Activated naive CD4-positive, alpha-beta T cell (primary cell): ENCODE measurements around the gene YIF1B.
"Not testable (repeated sequence)": the region's sequence is repeated elsewhere in the genome, so short reads cannot be mapped to it uniquely, and the experiment has no call there.

ENCODE experiments used
- DNase-seq, 4 experiments: peaks; one replicate each; lab custom pipeline; 2025; lab: John Stamatoyannopoulos, UW

Gene YIF1B

DNA sequence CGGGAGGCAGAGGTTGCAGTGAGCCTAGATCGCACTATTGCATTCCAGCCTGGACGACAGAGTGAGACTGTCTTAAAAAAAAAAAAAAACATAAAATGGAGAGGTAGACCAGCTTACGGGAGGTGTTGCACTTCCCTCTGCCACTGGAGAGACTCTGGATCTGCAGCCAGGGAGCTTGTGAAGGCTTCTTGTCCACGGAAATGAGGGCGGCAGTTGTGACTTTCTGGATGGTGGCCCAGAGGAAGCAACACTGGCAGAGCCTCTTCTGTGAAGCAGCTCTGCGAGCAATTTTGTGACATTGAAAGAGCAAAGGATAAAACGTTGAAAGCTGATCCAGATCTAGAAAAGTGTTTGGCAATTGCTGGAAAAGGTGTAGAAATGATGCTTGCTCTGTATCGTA is 41.0 kb downstream of the YIF1B start:
- no peak for DNase-seq

DNA sequence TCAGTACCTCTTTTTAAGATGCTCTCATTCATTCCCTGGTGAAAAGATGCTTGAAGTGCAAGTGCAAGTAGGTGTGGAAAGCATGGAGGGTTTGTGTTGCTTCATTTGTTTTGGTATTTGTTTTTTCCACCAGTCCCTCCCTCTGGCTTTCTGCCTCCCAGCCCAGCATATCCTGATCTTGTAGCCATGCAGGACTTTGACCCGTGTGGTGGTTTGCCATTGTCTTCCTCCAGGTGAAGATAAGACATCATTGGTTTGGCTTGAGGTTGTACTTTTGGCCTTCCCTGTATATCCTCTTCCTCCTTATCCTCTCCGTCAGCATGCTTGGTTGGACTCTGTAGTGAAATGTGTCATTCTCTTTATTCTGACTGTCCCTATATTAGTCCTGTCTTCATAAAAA is 42.2 kb downstream of the YIF1B start:
- no peak for DNase-seq

DNA sequence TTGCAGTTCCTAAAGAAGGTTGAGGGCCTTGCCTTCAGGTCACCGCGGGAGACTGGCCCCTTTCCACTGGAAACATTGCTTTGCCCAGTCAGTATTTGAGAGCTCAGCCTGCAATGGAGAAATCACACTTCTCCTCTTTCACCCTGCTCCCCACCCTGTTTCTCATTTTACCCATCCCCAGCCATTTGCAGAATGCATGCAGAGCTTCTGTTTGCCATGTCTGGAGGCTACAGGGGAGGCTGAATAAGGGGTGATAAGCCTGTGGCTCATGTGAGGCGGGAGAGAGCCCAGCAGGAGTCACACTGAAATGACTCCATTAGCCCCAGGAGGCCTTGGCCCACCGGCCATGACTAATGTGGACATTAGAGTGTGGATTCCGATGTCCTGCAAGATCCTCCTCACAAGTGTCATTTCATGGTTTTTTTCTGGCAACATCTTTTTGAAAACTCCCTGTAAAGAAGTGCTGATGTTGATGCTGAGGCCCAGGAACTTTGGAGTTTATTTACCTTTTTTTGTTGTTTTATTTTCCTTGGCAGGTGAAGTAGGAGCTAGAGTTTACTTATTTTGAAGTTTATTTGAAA is 45.1 kb downstream of the YIF1B start:
- no peak for DNase-seq

DNA sequence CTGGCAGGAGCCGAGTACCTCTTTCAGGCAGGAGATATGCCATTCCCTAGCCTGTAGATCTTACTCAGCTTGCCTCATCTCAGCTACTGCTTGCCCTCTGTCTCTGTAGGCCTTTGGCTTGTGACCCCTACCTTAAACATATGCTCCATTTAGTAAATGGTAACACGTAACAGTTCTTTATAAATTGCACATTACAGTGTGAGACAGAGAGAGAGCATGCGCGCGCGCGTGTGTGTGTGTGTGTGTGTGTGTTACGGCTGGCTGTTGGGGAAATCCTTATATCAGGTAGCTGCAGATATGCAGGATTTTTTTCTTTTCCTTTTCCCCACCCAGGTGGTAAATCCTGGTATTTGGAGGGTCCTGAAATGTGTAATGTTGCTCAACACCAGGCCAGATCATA is 47.2 kb downstream of the YIF1B start:
- no peak for DNase-seq

DNA sequence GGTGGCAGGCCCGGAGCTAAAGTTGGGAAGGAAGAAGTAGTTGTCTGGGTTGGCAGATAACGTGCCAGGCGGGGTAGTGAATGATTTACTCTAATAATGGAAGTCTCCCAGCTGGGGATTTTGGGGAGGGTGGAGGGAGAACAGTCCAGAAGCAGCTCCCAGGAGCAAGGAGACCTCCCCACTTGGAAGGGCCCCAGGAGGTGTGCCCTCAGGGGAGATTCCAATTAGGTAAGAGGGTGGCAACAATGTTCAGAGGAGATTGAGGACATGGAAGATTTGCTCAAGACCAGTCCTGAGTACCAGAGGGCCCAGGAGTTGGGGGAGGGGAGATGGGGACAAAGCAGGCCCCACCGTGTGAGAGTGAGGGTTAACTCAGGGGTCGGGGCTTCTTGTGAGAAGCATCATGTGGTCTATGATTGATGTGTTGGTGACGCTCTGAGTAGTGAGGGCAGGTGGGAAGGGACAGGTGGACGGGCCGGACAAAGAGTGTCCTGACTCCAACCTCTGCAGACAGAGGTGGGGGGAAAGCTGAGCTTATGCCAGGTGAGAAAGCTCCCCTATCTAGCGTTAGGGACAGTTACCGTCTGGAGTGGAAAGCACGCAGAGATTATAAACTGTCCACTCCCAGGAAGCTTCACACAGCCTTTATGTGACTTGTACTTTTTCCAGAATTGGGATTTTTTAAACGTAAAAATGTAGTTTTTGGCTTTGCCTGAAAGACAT is 47.8 kb downstream of the YIF1B start:
- DNase-seq: no peak

DNA sequence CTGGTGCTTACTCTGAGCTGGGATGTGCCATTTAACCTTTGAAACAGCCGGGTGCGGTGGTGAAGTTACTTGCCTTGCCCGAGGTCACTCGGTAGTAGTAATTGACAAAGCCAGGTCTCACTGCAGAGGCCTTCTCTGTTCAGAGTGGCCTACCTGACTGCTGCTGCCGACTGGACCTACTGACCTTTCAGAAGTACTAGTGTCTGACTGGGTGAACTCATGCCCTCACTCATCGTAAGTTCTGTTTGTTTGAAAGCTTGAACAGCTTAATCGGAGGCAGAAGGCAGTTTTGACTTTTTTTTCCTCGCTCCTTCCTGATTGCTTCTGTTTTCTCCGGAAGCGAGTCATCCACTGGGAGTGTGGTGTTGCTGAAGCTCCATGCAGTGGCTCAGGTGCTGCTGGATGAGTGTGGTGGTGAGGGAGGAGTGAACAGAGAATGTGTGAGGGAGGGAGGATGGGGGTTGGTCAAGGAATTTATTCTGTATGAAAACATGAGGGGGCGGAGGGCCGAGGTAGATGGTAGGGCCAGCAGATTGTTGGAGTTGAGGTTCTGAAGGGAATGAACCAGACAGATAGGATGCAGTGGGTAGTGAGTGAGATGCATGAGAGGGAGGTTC is 48.7 kb downstream of the YIF1B start:
- no peak for DNase-seq

DNA sequence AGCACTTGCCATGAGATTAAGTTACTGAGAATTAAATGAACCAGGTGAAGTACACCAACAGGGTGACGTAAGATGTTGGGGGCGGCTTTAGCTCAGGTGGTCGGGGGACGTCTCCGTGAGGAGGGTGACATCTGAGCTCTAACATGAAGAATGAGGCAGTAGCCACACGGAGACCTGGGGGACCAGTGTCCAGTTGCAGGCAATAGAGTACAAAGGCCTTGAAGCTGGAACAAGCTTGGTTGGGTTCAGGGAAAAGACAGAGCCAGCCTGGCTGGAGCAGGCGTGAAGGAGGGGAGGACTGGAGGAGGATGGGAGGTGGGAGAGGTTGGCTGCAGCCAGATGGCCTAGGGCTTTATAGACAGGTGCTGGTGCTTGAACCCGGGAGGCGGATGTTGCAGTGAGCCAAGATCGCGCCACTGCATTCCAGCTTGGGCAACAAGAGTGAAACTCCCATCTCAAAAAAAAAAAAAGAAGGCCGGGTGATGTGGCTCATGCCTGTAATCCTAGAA is 49.8 kb downstream of the YIF1B start:
- DNase-seq: no peak

DNA sequence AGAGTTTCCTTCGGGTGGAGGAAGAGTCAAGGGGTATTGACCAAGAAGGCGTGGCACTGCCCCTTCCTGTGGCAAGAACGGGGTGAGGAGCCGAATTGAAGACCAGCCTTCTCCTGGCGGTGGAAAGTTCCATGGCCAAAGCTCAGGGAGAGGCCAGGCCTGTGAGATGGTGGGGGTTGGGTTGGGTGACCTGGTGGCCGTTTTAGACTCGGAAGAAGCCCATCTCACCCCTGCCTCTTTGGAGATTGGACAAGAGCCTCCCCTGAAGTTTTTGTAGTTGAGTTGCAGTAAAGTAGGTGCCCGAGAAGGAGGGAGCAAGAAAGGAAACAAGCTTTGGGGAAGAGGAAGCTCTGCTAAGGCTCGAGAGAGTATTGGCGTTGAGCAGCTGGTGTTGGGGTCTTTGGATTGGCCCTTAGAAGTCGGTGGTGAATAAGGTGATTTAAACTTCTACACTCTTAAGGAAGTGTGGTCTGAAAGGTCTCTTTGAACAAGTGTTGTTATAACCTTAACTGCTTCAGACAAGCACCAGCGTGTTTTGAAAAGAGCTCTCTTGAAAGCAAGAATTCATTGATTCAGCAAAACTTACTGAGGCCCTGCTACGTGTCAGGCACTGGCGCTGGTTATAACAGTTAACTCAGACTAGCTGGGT is 50.4 kb downstream of the YIF1B start:
- no peak for DNase-seq

DNA sequence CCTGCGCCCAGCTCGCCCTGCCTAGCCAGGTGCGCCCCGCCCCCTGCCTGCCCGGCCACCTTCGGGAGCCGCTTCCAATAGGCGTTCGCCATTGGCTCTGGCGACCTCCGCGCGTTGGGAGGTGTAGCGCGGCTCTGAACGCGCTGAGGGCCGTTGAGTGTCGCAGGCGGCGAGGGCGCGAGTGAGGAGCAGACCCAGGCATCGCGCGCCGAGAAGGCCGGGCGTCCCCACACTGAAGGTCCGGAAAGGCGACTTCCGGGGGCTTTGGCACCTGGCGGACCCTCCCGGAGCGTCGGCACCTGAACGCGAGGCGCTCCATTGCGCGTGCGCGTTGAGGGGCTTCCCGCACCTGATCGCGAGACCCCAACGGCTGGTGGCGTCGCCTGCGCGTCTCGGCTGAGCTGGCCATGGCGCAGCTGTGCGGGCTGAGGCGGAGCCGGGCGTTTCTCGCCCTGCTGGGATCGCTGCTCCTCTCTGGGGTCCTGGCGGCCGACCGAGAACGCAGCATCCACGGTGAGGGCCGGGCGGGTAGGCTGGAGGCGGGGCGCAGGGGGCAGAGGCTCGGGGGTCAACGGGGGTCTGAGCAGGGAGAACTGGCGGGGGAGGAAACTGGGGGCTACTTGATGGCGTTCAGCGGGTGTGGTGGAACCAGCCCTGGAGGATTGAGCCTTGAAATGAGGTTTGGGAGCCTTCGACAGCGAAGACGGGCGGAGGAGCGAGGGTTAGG is 51.1 kb downstream of the YIF1B start, which contains the start of gene SPINT2:
Gene SPINT2 (plus strand): TSS at position 88 of the 727 bp plus-strand sequence. CDS start 320 bp downstream, at position 408.
- DNase-seq: peak in 1 of 4 experiments; percentile 40

DNA sequence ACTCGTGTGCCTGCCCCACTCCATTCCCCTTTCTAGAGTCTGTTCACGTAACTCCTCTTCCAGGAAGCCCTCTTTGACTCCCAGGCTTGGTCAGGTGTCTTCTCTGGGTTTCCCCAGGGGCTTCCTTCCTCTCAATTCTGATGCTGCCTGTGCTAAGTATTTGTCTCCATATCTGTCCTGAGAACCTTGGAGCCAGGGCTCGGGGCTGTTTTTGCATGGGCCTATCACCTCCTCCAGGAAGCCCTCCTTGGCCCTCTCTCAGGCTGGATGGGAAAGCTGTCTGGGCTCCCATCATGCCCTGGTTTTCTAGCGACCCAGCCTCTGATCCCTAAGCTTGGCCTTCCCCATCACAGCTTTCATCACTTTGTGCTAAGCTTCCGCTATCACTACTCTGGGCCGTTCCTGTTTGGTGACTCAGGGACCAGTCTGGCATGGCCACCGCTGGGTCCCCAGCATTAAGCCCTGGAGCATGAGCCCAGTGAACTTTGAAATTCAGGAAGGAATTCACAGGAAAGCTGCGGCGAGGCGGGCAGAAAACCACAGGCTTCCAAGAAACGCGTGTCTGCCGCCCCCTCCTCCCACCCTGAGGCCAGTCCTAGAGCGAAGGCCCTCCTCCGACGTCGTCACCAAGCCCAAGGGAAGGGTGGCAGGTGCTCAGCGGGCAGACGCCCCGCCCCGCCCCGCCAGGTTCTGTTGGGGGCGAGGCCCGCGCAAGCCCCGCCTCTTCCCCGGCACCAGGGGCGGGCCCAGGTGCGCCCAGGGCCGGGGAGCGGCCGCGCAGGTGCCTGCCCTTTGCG is 51.9 kb downstream of the YIF1B start:
- DNase-seq: peak in 2 of 4 experiments; percentile 47 to 76

DNA sequence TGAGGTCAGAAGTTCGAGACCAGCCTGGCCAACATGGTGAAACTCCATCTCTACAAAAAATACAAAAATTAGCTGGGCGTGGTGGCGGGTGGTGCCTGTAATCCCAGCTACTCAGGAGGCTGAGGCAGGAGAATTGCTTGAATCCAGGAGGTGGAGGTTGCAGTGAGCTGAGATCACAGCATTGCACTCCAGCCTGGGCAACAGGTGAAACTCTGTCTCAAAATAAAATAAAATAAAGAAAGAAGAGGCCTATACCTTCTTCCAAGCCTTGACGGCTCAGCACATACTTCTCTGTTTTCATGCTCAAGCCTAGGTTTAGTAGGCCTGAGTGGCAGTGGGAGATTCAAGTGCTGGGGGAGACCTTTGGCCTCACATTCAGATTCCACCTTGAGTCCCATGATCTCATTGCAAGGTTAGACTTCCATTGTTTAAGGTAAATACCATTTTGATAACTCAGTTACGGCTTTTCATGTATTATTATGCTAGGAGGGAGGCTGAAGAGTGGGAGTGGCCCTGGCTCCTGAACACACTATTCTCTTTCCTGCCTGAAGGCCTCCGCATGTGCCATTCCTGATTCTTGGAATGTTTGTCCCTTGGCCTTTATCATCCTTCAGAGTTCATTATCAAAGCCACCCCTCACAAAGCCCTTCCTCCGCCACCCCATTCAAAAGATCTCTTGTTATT is 53.0 kb downstream of the YIF1B start:
- no peak for DNase-seq

DNA sequence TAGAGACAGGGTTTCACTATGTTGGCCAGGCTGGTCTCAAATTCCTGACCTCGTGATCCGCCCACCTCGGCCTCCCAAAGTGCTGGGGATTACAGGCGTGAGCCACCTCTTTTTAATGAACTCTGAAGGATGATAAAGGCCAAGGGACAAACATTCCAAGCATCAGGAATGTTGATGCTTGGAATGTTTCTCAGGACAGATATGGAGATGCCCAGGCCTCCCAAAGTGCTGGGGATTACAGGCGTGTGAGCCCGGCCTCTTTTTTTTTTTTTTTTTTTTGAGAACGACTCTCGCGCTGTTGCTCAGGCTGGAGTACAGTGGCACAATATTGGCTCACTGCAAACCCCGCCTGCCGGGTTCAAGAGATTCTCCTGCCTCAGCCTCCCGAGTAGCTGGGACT is 53.8 kb downstream of the YIF1B start:
- not testable (repeated sequence) for DNase-seq

DNA sequence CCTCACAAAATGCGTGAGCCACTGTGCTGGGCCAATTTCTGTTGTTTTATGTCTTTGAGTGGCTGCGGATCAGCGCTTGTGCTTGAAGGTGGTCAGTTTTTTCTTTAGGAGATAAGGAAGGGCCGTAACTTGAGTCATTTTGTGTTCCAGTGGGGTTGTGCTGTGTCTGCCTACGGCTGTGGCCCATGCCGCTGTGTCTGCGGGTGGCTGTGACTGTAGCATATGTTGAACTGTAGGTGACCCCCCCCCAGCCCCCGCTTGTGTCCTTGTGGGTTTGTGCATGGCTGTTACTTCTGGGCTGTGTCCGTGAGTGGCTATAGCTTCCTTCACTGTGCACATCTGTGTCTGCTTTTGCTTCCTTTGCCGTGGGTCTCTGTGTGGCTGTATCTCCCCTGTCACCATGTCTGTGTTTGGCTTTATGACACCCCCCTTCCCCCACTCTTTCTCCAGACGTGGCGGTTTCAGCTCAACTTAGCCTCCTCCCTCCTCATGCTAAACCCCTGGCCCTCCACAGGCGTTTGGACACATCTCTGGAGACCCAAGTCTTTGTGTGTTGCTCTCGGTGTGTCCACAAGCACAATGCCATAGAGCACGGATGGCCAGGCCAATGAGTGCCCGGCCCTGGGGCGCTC is 60.2 kb downstream of the YIF1B start:
- no peak for DNase-seq

DNA sequence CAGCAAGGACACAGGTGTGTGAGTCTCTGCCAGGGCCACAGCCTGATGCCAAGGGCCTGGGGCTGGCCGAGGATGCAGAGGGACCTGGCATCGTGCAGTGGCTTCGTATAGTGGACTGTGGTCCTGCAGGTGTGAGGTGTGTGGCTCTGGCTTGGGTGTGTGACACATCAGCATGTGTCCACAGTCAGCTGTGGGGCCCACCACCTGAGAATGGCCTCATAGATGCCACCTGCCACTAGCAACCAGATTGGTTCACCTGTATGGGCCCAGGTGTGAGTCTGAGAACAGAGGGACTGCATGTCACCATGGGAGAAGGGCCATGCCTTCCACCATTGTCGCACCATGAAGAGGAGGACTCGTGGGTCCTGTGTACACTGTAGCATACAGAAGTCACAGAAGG is 62.0 kb downstream of the YIF1B start:
- no peak for DNase-seq
